Measurements from ENCODE around the gene CACNA2D2. TPM values are rescaled to one million over a fixed set of nuclear protein-coding genes. Genes with fewer than 3 reads are reported as not detected.

The CACNA2D2 gene
- total and polyA plus RNA-seq, 2 of the 8 experiments (the other 6 are each of a cell fraction or from before 2014, with no cell fraction given), result 14.1 to 25.0 TPM

- WGBS, 2 experiments (ENCODE audit: extremely low coverage in 1 of 2, insufficient coverage in 1 of 2, insufficient read length in 1 of 2, insufficient replicate concordance in 2 of 2, low coverage in 1 of 2, low lambda C conversion rate in 2 of 2, missing lambda C conversion rate in 1 of 2), result 91% methylated on average over 20 of the region's 21 CpGs; no CpG with 5 or more reads in 1 of the 2 experiments
- no peak for FAIRE-seq
Observed at GRCh38 chr3:50442945-50443579, 60.4 kb downstream of the CACNA2D2 start.

More at GRCh38 chr3:50442945-50443579, 60.4 kb downstream of the CACNA2D2 start:
- Histone ChIP-seq H3K27ac (ENCODE audit: low read depth, low read length) (no peak overlapping the region), H2AK5ac (ENCODE audit: low read depth, low read length) (no peak overlapping the region), H3K36me3 (ENCODE audit: control insufficient read depth in 2 of 4, insufficient read depth in 4 of 4, low read length in 3 of 4) (no peaks in the 10 kb centered on the region), H3K4me1 (replicated peaks in 1 of 4; ENCODE audit: control insufficient read depth in 3 of 4, insufficient read depth in 4 of 4, low read length in 3 of 4) (peaks cover 0 to 4% (median 1%) of the 10 kb centered on the region in 4 experiments; a peak in 3 of 7 replicates), H3K4me3 (ENCODE audit: extremely low read depth in 1 of 4, insufficient read depth in 2 of 4, low read depth in 3 of 4, low read length in 4 of 4) (no peak overlapping the region), H4K5ac (ENCODE audit: insufficient read length, low read depth, low read length) (no peak overlapping the region), H3K56ac (replicated peaks; ENCODE audit: insufficient read length, low read depth, low read length) (no peak overlapping the region), H3K9ac (replicated peaks in 1 of 4; ENCODE audit: extremely low read depth in 1 of 4, low read depth in 3 of 4, low read length in 3 of 4) (no peak overlapping the region), H2BK120ac (replicated peaks; ENCODE audit: low read depth, low read length) (no peak overlapping the region), H3K79me2 (ENCODE audit: control insufficient read depth in 1 of 2, insufficient read depth in 2 of 2, low read length in 2 of 2) (no peaks in the 10 kb centered on the region), H4K8ac (ENCODE audit: extremely low read depth, insufficient read depth, low read length) (no peak overlapping the region; the same call in 1 of the 2 replicates), H3K23ac (ENCODE audit: insufficient read length) (no peak overlapping the region), H4K20me1 (replicated peaks in 1 of 2; ENCODE audit: control insufficient read depth in 1 of 2, insufficient read depth in 2 of 2, low read length in 2 of 2) (peaks cover under 1 to 3% of the 10 kb centered on the region in 2 experiments), H2BK5ac (ENCODE audit: low read depth, low read length) (no peak overlapping the region), H3K79me1 (ENCODE audit: low read depth, low read length) (no peaks in the 10 kb centered on the region), H2AFZ (ENCODE audit: low read length) (no peak overlapping the region), H3K23me2 (ENCODE audit: low read depth, low read length) (no peaks in the 10 kb centered on the region), H3K9me3 (ENCODE audit: insufficient read depth in 2 of 2, low read depth in 1 of 2, low read length in 1 of 2) (no peaks in the 10 kb centered on the region), H2BK12ac (ENCODE audit: low read depth, low read length) (no peak overlapping the region), H3K4ac (replicated peaks; ENCODE audit: insufficient read length, low read depth, low read length) (no peak overlapping the region), H2BK15ac (ENCODE audit: low read length) (no peak overlapping the region), H3K18ac (ENCODE audit: extremely low read depth, low read length) (no peak overlapping the region), H2BK20ac (ENCODE audit: low read length) (no peak overlapping the region), H3K27me3 (replicated peaks in 1 of 4; ENCODE audit: control insufficient read depth in 3 of 4, extremely low read depth in 1 of 4, insufficient read depth in 3 of 4, low read length in 3 of 4) (no peaks in the 10 kb centered on the region), H4K91ac (replicated peaks; ENCODE audit: insufficient read length, low read length) (no peak overlapping the region), H3K14ac (ENCODE audit: insufficient read length) (no peak overlapping the region), H3K4me2 (ENCODE audit: insufficient read depth in 1 of 2, low read depth in 2 of 2, low read length in 2 of 2) (no peak overlapping the region)
- CTCF ChIA-PET (ENCODE audit: partially characterized antibody), result interaction anchor here (1.0 to 23.2 kb wide), 5 partner anchors 23 to 103 kb away, joined by 3 to 473 read pairs (median 4); no protein-coding TSS in a partner anchor
- POLR2A ChIA-PET (ENCODE audit: partially characterized antibody), result no interaction called here
- no peak for TF ChIP-seq TBP (IDR thresholded peaks at IDR 0.05; ENCODE audit: low read depth, low read length)
- TF ChIP-seq CBX5 (IDR thresholded peaks at IDR 0.05; ENCODE audit: low read depth, low read length), result no peak
- no peak for TF ChIP-seq TAF7 (optimal IDR thresholded peaks at IDR 0.05; ENCODE audit: borderline replicate concordance, low read depth, low read length)
- TF ChIP-seq KDM1A (IDR thresholded peaks at IDR 0.05; ENCODE audit: borderline replicate concordance, low read length), result no peak
- TF ChIP-seq HDAC6 (IDR thresholded peaks at IDR 0.05; ENCODE audit: low read depth, low read length), result no peak
- no peak for TF ChIP-seq EP300 (IDR thresholded peaks at IDR 0.05; ENCODE audit: borderline replicate concordance in 1 of 2, low read depth in 2 of 2, low read length in 2 of 2)
- TF ChIP-seq SIN3A (conservative IDR thresholded peaks at IDR 0.05 in 1 of 2, IDR thresholded peaks at IDR 0.05 in 1 of 2; ENCODE audit: low read depth in 1 of 2, low read length in 2 of 2), result no peak
- no peak for TF ChIP-seq POLR2AphosphoS5 (IDR thresholded peaks at IDR 0.05; ENCODE audit: low read depth, low read length)
- no peak for TF ChIP-seq BRCA1 (IDR thresholded peaks at IDR 0.05; ENCODE audit: low read depth, low read length)
- no peak for DNase-seq (ENCODE audit: low read depth in 1 of 2, low spot score in 2 of 2)

Measured in H1 (cell line).